Measurements from ENCODE around the gene L2HGDH.
A peak's percentile ranks its signal among the peaks of the same experiment; 100 is the strongest.

The L2HGDH gene

DNA sequence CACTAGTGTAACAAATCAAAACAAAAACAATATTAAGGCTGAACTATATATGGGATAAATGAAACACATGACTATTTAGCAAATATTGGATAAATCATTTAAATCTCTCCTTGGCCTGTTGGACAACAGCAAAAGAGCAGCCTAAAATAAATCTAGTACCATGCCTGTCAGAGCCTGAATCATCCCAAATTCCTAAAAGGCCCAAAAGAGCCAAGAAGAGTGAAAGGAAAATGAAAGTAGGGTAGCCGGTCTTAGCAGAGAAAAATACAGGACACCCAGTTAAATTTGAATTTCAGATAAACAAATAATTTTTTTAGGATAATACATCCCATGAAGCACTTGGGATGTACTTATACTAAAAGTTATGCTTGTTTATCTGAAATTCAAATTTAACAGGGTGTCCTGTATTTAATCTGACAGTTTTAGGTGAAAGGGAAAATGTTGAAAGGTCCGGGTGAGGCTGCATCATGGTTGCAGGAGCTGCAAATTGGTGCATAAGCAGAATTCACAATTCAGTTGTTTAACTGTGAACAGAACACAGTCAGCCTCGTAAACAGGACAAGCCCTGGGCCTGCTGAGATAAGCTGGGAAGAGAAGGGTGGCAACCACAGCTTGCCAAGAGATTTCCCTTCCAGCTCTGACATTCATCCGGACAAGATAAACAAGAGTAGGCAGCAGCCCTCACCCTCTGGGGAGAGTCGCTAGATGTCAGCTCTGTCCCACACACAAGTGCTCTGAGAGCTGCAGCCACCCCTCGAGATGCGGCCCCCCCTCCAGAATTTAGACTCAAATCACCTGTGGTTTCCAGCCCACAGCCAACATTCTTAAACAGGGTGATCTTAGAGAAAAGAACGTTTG, 30.4 kb upstream of the L2HGDH start:
- TF ChIP-seq EZH2phosphoT487 (IDR thresholded peaks at IDR 0.05; ENCODE audit: borderline replicate concordance, low read length): no peak
- TF ChIP-seq, protein P1, sequence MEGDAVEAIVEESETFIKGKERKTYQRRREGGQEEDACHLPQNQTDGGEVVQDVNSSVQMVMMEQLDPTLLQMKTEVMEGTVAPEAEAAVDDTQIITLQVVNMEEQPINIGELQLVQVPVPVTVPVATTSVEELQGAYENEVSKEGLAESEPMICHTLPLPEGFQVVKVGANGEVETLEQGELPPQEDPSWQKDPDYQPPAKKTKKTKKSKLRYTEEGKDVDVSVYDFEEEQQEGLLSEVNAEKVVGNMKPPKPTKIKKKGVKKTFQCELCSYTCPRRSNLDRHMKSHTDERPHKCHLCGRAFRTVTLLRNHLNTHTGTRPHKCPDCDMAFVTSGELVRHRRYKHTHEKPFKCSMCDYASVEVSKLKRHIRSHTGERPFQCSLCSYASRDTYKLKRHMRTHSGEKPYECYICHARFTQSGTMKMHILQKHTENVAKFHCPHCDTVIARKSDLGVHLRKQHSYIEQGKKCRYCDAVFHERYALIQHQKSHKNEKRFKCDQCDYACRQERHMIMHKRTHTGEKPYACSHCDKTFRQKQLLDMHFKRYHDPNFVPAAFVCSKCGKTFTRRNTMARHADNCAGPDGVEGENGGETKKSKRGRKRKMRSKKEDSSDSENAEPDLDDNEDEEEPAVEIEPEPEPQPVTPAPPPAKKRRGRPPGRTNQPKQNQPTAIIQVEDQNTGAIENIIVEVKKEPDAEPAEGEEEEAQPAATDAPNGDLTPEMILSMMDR (IDR thresholded peaks at IDR 0.05; ENCODE audit: low read depth, low read length, poor library complexity, severe bottlenecking): no peak
- Histone ChIP-seq H3K27me3 (ENCODE audit: control insufficient read depth, low read length) (no peaks in the 10 kb centered on the region), H3K9me2 (replicated peaks; ENCODE audit: control insufficient read depth, low read length) (no peaks in the 10 kb centered on the region), H3K79me2 (ENCODE audit: control insufficient read depth, low read length) (no peaks in the 10 kb centered on the region), H3K36me3 (ENCODE audit: control insufficient read depth, low read length) (no peaks in the 10 kb centered on the region), H4K20me1 (ENCODE audit: control insufficient read depth, insufficient read depth, low read depth, low read length) (no peaks in the 10 kb centered on the region), H3K4me2 (ENCODE audit: low read length) (no peak overlapping the region), H3K27ac (ENCODE audit: low read depth, low read length) (no peak overlapping the region), H3K4me3 (ENCODE audit: low read length) (no peak overlapping the region), H3K4me1 (ENCODE audit: control insufficient read depth, low read length) (no peaks in the 10 kb centered on the region), H3F3A (ENCODE audit: control insufficient read depth, insufficient read depth) (no peaks in the 10 kb centered on the region), H3K9me3 (ENCODE audit: control insufficient read depth, insufficient read depth, low read length) (no peaks in the 10 kb centered on the region)

DNA sequence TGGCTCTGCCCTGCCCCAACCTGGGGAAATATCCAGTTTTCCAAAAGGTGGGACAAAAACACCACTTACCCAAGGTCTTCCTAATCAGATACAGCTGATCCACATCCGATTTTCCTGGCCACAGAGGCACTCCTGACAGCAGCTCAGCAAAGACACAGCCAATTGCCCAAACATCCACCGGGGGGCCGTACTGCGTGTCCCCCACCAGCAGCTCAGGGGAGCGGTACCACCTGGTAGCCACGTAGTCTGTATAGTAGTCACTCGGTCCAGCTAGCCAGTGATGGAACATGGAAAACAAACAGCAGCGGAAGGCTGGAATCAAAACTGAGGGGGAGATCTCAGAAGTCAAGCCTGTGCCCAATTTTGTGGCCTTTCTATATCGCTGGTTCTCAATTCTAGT, 28.9 kb upstream of the L2HGDH start:
- Histone ChIP-seq H3K9me2 (replicated peaks; ENCODE audit: control insufficient read depth, low read length) (no peaks in the 10 kb centered on the region), H3K4me1 (ENCODE audit: control insufficient read depth, low read length) (peaks cover 6% of the 10 kb centered on the region)
- TF ChIP-seq EZH2phosphoT487 (IDR thresholded peaks at IDR 0.05; ENCODE audit: borderline replicate concordance, low read length): no peak
- TF ChIP-seq, protein P1 (IDR thresholded peaks at IDR 0.05; ENCODE audit: low read depth, low read length, poor library complexity, severe bottlenecking): peak; percentile 50

DNA sequence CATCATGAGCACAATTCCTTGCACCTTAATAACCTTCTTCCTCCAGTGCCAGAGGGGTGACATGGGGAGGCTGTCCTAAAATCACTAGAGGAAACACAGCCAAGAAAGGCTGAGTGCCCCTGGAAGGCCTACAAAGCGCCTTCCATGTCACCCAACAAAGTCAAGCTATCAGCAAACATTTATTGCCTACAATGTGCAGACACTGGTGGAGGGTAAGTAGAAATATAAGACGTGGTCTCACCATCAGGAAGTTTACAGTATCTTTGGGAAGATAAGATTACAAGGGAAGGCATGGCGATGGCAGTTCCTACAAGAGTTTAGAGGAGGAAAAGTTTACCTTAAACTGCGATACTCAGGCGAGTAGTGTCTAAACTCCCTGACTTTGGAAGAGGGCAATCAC, 28.0 kb upstream of the L2HGDH start:
- H3K9me2 ChIP-seq (replicated peaks; ENCODE audit: control insufficient read depth, low read length): no peaks in the 10 kb centered on the region
- peaks cover 14% of the 10 kb centered on the region for H3K4me1 ChIP-seq (ENCODE audit: control insufficient read depth, low read length)
- no peaks in the 10 kb centered on the region for H3F3A ChIP-seq (ENCODE audit: control insufficient read depth, insufficient read depth)
- no peaks in the 10 kb centered on the region for H3K36me3 ChIP-seq (ENCODE audit: control insufficient read depth, low read length)
- no peaks in the 10 kb centered on the region for H3K79me2 ChIP-seq (ENCODE audit: control insufficient read depth, low read length)
- H3K27ac ChIP-seq (ENCODE audit: low read depth, low read length): no peak overlapping the region
- no peaks in the 10 kb centered on the region for H3K27me3 ChIP-seq (ENCODE audit: control insufficient read depth, low read length)
- H4K20me1 ChIP-seq (ENCODE audit: control insufficient read depth, insufficient read depth, low read depth, low read length): no peaks in the 10 kb centered on the region
- H3K9me3 ChIP-seq (ENCODE audit: control insufficient read depth, insufficient read depth, low read length): no peaks in the 10 kb centered on the region
- H3K4me2 ChIP-seq (ENCODE audit: low read length): no peak overlapping the region
- TF ChIP-seq, protein P1 (IDR thresholded peaks at IDR 0.05; ENCODE audit: low read depth, low read length, poor library complexity, severe bottlenecking): no peak
- TF ChIP-seq EZH2phosphoT487 (IDR thresholded peaks at IDR 0.05; ENCODE audit: borderline replicate concordance, low read length): no peak
- no peak overlapping the region for H3K4me3 ChIP-seq (ENCODE audit: low read length)

More for the DNA sequence above, 28.9 kb upstream of the L2HGDH start:
- Histone ChIP-seq H3K4me2 (ENCODE audit: low read length) (no peak overlapping the region), H3K9me3 (ENCODE audit: control insufficient read depth, insufficient read depth, low read length) (no peaks in the 10 kb centered on the region), H4K20me1 (ENCODE audit: control insufficient read depth, insufficient read depth, low read depth, low read length) (no peaks in the 10 kb centered on the region), H3K4me3 (ENCODE audit: low read length) (no peak overlapping the region), H3K36me3 (ENCODE audit: control insufficient read depth, low read length) (no peaks in the 10 kb centered on the region), H3K27me3 (ENCODE audit: control insufficient read depth, low read length) (no peaks in the 10 kb centered on the region), H3K79me2 (ENCODE audit: control insufficient read depth, low read length) (no peaks in the 10 kb centered on the region), H3K27ac (ENCODE audit: low read depth, low read length) (no peak overlapping the region), H3F3A (ENCODE audit: control insufficient read depth, insufficient read depth) (no peaks in the 10 kb centered on the region)

Data from DOHH2 (cell line).